Epithelial cell of proximal tubule (primary cell): Measurements from ENCODE around the gene KIRREL1. TPM values are rescaled to one million over a fixed set of nuclear protein-coding genes. Genes with fewer than 3 reads are reported as not detected.
A peak's percentile ranks its signal among the peaks of the same experiment; 100 is the strongest.

Experiments used
- DNase-seq: peaks from one replicate; pipeline ENCODE4 v3.0.0-alpha.2; 2011; ENCODE audit warnings: low read depth
- H3K4me3 ChIP-seq: 2 replicates; pipeline ENCODE4 v1.5.1; 2011; ENCODE audit warnings: low read depth, mild to moderate bottlenecking, low read length
- total RNA-seq: library from RNA; depleted of rRNA; stranded (reverse); fragments of >200 nt; gene quantifications from 2 replicates; pipeline ENCODE4 v1.2.3, GENCODE V29; 2015
- TF ChIP-seq, protein P1 (sequence below): conservative IDR thresholded peaks from 2 replicates; pipeline ENCODE4 v1.5.1; 2012; ENCODE audit warnings: low read depth, mild to moderate bottlenecking, low read length

KIRREL1 gene
- total RNA-seq, 1 donor from 2014 or later = 194 TPM

DNA sequence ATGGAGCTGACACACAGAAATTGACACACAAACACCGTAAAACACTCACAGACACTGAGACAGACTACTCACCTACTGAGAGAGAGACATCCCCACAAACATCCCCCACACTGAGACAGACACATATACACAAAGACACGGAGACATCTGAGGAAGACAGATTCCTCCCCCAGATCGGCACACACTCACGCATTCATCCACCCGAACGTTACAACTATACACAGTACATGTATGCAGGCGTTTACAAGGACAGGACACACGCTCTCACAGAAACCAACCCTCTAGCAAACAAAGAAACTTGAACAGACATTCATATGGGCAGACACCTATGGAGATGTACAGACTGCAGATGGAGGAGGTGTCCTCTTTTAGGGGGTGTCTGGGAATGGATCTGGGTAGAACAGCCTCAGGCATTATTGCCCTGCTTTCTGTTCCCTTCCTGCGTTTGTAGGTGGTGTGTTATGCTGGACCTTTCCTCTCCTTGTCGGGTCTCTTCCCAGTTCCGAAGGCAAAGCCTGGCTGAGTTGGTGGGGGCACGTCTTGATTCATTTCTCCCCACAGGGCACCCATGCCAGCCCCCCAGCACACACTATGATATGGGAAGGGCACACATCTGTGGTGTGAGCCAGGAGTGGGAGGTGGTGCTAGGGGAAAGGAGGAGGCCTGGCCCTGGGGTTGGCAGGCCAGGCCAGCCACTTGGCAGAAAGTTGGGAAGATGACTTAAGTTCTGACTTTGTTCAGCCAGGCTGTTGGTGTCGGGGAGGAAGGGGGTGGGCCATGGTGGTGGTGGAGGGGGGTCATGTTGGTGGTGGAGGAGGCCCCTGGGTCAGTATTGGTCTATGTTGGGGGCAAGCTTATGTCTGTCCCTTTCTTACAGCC, 1.5 kb downstream of the KIRREL1 start:
- TF ChIP-seq, protein P1, sequence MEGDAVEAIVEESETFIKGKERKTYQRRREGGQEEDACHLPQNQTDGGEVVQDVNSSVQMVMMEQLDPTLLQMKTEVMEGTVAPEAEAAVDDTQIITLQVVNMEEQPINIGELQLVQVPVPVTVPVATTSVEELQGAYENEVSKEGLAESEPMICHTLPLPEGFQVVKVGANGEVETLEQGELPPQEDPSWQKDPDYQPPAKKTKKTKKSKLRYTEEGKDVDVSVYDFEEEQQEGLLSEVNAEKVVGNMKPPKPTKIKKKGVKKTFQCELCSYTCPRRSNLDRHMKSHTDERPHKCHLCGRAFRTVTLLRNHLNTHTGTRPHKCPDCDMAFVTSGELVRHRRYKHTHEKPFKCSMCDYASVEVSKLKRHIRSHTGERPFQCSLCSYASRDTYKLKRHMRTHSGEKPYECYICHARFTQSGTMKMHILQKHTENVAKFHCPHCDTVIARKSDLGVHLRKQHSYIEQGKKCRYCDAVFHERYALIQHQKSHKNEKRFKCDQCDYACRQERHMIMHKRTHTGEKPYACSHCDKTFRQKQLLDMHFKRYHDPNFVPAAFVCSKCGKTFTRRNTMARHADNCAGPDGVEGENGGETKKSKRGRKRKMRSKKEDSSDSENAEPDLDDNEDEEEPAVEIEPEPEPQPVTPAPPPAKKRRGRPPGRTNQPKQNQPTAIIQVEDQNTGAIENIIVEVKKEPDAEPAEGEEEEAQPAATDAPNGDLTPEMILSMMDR = no peak
- H3K4me3 ChIP-seq = peak overlapping the region; percentile 99
- no peak for DNase-seq

GRCh38 chr1:157995583-157996169, 2.2 kb downstream of the KIRREL1 start:
- peak overlapping the region; percentile 99 for H3K4me3 ChIP-seq
- TF ChIP-seq, protein P1 = no peak
- no peak for DNase-seq

DNA sequence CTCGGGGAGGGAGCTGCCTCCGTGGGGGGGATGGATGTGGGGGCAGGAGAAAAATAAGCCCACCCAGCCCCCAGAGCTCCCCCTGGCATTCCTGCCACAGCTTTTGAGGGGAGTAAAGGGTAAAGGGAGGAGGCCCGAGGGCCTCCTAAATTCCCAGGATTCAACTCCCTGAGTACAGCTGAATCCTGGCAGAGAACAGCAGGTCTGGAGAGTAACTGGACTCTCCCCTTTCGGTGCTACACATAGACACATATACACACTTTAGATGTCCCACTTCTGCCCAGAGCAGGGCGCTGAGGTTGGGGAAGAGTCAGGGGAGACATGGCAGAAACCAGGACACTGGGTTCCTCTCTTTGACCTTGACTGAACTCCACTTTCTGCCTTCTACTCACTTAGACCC, 3.0 kb downstream of the KIRREL1 start:
- peak overlapping the region; percentile 99 for H3K4me3 ChIP-seq
- no peak for DNase-seq
- TF ChIP-seq, protein P1 = no peak

- no peak for DNase-seq
- no peak overlapping the region for H3K4me3 ChIP-seq
- TF ChIP-seq, protein P1 = no peak
These were observed 7.1 kb downstream of the KIRREL1 start for GRCh38 chr1:158000507-158000906.

DNA sequence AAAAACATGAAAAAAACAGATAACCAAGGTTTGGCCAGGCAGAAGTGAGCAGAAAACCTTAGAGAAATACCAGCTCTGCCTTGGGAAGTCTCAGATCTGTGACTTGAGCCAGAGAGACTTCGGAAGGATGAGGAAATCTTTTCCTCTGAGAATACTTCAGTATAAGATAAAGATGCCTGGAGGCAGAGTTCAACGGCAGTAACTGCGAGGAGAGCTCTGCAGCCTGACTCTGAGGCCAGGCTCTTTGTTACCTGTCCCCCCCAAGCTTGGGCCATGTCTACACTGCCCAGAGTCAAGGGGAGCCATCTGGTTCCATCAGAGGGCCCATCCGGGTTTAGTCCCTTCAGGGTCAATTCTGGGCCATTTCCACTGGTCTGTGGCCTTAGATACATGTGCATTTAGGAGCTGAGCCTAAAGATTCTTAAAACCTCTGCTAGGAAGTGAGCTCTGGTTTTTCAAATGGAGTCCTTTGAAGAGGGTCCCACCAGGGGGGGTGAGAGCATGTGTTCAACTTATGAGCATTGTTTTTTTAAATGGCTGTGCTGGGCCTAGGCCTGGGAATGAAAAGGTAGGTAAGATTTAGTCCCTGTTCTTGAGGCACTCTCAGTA, 8.7 kb downstream of the KIRREL1 start:
- H3K4me3 ChIP-seq = no peak overlapping the region
- DNase-seq = no peak
- TF ChIP-seq, protein P1 = peak; percentile 23

DNA sequence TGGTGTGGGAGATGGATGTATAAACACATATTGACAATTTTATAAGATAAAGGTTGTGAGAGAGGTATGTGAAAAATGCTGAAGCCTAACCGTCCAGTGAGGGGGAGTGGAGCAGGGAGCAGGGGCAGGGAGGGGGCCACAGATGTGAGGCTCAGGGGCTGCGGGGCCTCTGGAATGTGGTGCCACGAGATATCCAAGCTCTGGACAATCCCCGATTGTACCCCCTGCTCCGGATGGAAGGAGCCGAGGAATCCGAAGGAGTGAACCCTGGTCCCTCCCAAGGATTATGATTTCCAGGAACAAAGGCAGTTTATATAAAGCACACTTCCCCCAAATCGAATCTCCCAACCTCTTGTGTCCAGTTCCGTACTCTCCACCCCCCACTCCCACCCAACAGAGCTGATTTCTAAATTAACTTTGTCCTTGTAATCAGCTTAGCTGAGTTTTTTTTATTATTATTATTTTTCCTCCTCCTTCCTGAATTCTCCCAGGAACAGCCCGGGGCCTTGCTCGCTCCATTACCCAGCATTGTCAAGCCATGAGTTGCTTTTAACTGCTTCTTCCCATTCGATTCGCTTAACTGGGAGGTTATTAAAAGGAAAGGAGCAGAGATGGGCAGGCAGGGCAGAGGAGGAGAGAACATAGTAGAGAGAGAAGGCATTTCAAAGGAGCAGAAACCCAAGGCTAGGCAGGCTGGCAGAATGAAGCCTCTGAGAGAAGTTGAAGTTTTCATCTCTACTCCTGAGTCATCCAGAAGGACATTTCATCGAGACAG, 9.4 kb downstream of the KIRREL1 start:
- DNase-seq = peak; percentile 78
- TF ChIP-seq, protein P1 = no peak
- peak overlapping the region; percentile 18 for H3K4me3 ChIP-seq
